GM21515 (cell line): ENCODE results near the gene ATPAF1.
"Not testable (repeated sequence)": the region's sequence is repeated elsewhere in the genome, so short reads cannot be mapped to it uniquely, and the experiment has no call there.

ENCODE experiments used
- ATAC-seq: cut with Tn5 transposase; IDR thresholded peaks from one replicate; pipeline ENCODE4 v1.9.1; 2021; ENCODE audit not compliant: unreplicated experiment

ATPAF1 gene

DNA sequence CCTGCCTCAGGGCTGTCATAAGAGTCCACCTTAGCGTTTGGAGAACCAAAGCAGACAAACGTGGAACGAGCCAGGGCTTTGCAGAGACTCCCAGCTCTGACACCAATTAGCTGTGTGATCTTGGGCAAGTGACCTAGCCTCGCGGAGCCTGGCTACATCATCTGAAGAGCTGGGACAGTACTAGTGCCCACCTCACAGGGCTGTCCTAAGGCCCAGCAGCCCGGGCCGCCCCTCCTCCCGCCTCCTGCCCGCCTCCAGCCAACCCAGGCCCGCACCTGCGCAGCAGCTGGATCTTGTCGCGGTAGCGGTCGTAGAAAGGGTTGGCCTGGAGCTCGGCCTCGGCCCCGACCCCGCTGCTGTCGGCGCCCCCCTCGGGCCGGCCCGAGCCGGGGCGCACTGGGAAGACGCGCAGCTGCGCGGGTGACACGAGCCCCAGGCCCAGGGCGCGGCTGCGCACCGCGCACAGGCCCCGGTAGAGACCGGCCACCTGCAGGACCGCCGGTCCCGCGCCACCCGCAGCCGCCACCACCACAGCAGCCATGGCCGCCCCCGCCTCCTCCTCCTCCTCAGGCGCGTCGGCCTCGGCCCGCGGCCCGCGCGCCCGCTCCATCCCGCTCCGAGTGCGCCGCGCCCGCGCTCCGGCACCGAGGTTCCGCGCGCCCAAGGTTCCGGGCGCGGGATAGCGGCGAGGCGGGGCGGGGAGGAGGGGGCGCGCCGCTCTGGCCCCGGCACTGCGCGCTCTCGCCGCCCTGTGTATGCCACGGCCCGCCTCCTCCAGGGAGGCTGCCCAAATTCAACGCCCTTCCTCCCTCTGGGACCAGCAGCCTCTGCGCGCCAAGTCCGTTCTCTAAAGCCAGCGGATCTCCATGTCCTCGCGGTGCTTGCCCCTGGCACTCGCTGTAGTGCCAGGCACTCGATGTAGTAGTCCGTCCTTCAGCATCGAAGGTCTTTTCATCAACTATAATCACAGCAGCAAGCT lies at the start of gene ATPAF1:
Gene ATPAF1, minus strand, starts transcription at position 583 of the 979 bp plus-strand sequence. Its CDS starts 42 bp downstream, at position 541.
- ATAC-seq, result peak; percentile 75

- ATAC-seq, result no peak
Observed at GRCh38 chr1:46717654-46718053, 49.5 kb upstream of the ATPAF1 start.

GRCh38 chr1:46714976-46715375 lies 46.8 kb upstream of the ATPAF1 start:
- no peak for ATAC-seq

GRCh38 chr1:46708121-46708520 lies 40.0 kb upstream of the ATPAF1 start:
- no peak for ATAC-seq

DNA sequence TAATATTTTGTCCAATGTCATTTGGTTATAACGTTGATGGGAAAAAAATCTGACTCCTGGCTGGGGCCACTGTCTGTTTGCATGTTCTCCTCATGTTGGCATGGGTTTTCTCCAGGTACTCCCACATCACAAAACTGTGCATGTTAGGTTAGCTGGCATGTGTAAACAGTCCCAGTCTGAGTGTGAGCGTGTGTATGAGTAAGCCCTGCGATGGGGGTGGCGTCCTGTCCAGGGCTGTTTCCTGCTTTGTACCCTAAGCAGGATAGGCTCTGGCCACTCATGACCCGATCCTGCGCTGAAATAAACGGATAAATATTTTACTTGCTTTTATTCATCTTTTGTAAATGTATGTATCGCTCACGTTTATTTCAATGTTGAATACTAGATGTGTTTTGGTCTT lies 37.2 kb upstream of the ATPAF1 start:
- no peak for ATAC-seq

DNA sequence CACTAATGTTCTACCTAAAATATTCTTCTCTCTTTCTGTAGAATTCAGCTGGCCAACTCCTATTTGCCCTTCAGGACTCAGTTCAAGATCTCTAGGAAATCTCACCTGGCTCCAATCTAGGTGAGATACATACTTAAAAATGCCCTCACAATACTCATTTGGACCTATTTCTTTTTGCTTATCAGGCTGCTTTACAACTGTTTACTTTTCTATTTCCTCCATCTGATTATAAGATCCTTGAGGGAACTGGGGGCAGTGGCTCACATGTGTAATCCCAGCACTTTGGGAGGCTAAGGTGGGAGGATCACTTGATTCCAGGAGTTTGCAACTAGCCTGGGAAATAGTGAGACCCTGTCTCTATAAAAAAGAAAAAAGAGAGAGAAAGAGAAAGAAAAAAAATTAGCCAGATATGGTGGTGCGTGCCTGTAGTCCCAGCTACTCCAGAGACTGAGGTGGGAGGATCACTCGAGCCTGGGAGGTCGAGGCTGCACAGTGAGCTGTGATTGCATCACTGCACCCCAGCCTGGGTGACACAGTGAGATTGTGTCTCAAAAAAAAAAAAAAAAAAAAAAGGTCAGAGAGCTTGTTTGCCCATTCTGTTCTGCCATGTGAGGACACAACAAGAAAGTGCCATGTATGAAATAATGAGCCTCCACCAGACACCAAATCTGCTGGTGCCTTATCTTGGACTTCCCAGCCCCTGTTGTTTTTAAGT lies 35.9 kb upstream of the ATPAF1 start:
- ATAC-seq, result no peak

DNA sequence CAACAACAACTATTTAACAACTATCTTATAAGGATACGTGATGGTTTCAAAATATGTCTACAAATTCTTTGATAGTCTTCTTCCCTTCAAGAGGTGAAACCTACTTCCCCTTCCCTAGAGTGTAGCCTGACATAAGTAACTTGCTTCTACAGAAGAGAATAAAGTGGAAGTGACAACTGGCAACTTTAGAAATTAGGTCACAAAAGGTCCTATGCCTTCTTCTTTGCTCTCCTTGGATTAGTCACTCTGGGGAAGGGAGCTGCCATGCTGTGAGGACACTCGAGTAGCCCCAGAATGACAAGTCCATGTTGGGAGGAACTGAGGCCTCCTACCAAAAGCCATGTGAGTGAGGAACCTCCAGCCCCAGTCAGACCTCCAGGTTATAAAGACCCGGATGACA lies 31.5 kb upstream of the ATPAF1 start:
- no peak for ATAC-seq

DNA sequence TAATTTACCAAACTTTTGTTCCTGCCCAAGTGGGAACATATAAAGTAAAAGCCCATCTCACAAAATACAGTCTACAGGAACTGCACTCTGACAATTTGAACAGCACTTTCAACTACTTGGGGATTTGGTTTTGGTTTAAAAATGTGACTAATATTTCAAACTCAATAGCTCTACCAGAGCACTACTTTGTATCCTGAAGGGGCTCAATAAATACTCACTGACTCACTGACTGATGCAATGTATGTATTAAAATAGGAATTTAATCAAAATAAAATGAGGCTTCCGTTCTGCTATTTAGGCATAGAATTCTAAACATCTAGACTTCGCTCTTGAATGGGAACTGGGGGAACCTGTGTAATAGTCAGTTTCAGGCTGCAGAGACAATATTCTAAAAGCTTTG lies 28.9 kb upstream of the ATPAF1 start:
- no peak for ATAC-seq

DNA sequence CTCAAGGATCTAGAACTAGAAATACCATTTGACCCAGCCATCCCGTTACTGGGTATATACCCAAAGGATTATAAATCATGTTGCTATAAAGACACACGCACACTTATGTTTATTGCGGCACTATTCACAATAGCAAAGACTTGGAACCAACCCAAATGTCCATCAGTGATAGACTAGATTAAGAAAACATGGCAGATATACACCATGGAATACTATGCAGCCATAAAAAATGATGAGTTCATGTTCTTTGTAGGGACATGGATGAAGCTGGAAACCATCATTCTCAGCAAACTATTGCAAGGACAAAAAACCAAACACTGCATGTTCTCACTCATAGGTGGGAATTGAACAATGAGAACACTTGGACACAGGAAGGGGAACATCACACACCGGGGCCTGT lies 26.5 kb upstream of the ATPAF1 start:
- not testable (repeated sequence) for ATAC-seq

GRCh38 chr1:46692811-46693770 lies 24.9 kb upstream of the ATPAF1 start:
- ATAC-seq, result no peak

- no peak for ATAC-seq
Observed at GRCh38 chr1:46691997-46692790, 24.0 kb upstream of the ATPAF1 start.

GRCh38 chr1:46690931-46691421 lies 22.8 kb upstream of the ATPAF1 start:
- no peak for ATAC-seq

DNA sequence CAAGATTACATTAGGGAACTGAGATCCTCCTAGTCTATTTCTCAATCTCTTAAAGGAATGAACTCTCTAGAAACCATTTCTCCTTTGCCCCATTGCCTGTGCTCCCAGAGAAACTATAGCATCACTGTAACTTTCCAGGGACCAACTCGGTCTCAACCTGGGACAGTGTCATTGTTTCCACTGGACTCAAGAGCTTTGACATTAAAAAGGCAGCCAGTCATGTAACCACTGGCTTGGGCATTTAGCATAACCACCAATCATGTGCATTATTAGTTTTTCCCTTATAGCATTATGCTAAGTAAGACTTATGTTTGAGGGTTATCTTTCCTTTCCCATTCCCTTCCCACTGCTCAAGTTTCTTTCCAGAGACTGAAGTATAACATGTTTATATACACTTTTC lies 21.7 kb upstream of the ATPAF1 start:
- no peak for ATAC-seq

DNA sequence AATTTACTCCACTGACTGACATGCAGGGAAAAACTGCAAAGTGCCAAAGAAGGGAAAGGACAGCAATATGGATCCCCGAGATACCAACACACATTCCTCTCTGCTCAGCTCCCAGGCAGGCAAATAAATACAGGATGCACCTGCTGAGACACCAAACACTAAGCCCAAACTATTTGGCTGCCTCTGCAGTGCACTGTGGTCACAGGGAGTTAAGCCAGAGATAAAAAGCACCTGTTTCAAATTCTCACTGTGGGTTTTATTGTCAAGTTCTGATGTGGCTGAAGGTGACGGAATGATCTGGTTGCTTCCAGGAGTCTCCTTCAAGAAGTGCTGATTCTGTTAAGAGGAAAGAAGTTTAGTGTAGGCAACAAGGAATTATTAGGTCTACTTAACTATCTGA lies 21.2 kb upstream of the ATPAF1 start:
- no peak for ATAC-seq

DNA sequence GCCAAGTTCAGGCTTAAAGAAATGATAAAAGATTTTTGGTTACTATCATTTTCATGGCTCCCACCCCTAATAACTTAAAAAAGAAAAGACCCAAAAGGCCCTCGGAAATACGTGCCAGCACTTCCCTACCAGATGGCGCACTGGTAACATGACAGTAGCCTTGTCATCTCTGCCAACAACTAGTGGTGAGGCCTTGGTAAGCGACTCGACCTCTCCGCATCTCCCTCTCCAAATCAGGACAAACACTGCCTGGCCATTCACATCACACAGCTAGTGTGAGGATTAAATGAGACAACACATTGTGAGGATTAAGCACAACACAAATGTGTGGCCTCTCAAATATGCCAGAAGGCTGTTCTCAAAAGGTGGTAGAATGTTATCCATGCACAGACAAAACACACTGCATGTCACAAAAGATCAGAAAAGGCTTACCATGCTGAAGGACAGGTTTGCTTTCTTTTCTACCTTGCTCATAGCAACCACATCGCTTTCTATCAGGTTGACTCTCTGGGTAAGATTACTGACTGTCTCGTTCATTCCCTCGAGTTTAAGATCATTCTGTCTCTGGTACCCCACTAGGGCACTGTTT lies 19.9 kb upstream of the ATPAF1 start:
- no peak for ATAC-seq

GRCh38 chr1:46687093-46687659 lies 19.0 kb upstream of the ATPAF1 start:
- no peak for ATAC-seq

DNA sequence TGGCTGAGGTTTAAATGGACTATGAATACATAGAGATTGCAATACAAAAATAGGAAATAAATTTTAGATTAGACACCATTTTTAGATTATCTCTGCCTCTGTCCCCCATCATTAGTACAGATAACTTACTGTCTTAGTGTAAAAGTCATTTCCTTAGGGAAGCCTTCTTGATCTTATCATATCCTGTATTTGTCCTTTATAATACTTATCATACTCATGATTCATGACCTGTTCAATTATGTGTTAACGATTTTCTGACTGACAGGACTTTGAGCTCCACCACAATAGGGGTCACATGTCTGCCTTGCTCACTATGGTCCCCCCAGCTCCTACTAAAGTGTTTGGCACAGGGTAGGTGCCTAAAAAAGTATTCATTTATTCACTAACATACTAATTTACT lies 18.1 kb upstream of the ATPAF1 start:
- ATAC-seq, result no peak

GRCh38 chr1:46684670-46685069 lies 16.5 kb upstream of the ATPAF1 start:
- ATAC-seq, result no peak

DNA sequence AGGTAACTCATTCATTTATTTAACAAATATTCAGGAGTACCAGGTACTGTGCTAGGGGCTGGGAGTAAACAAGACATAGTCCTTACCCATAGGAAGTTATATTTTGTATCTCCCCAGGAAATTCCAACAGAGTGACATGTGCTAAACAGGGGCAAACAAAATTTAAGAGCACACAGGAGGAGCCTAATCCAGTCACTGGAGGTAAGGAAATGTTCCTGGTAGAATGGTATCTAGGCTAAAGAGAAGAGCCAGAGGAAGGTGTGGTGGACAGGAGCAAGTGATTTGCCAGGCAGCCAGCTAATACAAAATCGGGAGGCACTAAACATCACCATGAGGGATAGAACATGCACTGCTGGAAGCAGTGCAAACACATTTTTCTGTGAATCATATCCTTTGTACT lies 13.9 kb upstream of the ATPAF1 start:
- no peak for ATAC-seq
